ENCODE results near the gene MPO.

MPO gene

DNA sequence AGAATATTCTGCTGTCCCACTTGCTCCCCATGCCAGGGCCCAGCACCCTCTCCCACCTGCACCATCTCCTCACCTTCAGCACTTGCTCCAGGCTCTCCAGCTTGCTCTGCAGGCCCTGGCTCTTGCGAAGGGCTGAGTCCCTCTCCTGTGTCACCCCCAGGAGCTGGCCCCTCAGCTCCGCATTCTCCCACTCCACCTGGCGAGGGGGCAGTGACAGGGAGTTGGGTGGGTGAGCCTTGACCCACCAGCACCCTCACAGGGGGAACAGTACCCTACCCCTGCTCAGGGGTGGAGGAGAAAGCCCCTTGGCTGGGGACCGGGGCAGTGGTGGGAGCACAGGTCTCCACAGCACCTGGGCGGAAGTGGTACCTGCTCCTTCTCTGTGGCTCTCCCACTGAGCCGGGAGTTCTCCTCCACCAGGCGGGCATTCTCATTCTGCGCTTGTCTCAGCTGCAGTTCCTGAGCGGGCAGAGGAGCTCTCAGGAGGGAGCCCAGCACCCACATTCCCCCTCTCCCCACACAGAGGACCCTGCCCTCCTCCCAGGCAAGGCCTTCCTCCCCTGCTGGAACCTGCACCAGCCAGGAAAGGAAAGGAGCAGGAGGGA is 41.9 kb upstream of the MPO start:
- ATAC-seq: no peak
- no peak for TF ChIP-seq OSR1 (CRISPR knock-in tag; IDR thresholded peaks at IDR 0.05)
- TF ChIP-seq CSDC2 (CRISPR knock-in tag; IDR thresholded peaks at IDR 0.05): no peak
- TF ChIP-seq RARB (CRISPR knock-in tag; IDR thresholded peaks at IDR 0.05): no peak
- no peak for TF ChIP-seq ZC3H10 (CRISPR knock-in tag; IDR thresholded peaks at IDR 0.05)
- no peak for TF ChIP-seq ISL1 (CRISPR knock-in tag; IDR thresholded peaks at IDR 0.05)

DNA sequence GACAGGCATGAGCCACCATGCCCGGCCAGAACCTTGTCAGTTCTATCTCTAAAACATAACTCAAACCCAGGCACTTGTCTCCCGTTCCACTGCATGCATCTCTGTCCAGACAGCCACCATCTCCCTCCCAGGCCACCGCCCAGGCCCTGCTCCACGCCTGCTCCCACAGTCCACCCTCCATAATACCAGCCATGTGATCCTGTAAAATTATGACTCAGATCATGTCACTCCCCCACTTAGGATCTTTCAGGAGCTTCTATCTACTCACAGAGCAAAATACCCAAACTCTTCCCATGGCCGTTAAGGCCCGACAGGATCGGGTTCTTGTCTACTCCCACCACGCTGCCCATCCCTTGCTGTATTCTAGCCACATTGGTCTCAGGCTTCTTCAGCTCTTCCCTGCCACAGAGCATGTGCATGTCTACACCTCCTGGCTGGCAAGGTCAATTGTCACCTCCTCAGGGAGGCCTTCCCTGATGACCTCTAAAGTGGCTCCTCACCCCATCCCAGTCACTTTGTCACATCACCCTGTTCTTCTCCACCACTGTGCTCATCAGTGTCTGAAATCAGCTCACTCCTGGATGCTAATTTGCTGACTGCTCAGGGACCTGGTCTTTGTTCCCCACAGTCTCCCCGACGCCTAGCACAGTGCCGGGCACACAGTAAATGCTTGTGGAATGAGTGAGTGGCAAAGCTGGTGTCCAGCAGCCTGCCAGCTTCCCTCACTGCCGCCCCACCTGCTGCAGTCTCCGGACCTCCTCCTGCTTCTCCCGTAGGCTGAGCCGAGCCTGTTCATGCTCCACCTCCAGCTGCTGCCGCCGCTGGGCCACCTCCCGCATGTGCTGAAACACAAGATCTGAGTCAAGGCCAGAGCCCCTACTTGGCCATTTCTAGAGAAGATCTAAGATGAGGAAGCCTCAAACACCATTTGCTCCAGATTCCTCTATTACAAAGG is 41.1 kb upstream of the MPO start:
- ATAC-seq: no peak
- TF ChIP-seq TCF4 (CRISPR knock-in tag; IDR thresholded peaks at IDR 0.05; ENCODE audit: borderline replicate concordance) (no peak), BACH2 (CRISPR knock-in tag; IDR thresholded peaks at IDR 0.05; ENCODE audit: borderline replicate concordance) (no peak), ARNTL (CRISPR knock-in tag; IDR thresholded peaks at IDR 0.05; ENCODE audit: borderline replicate concordance, low read depth) (no peak), ZFP3 (CRISPR knock-in tag; IDR thresholded peaks at IDR 0.05) (no peak), ESRRG (CRISPR knock-in tag; IDR thresholded peaks at IDR 0.05) (no peak), ZFP30 (CRISPR knock-in tag; IDR thresholded peaks at IDR 0.05) (no peak), OSR1 (CRISPR knock-in tag; IDR thresholded peaks at IDR 0.05) (no peak), PPARA (CRISPR knock-in tag; IDR thresholded peaks at IDR 0.05; ENCODE audit: borderline replicate concordance) (no peak), ISL1 (CRISPR knock-in tag; IDR thresholded peaks at IDR 0.05) (no peak), CSDC2 (CRISPR knock-in tag; IDR thresholded peaks at IDR 0.05) (no peak), SNAI2 (CRISPR knock-in tag; IDR thresholded peaks at IDR 0.05) (no peak), ZNF565 (CRISPR knock-in tag; conservative IDR thresholded peaks at IDR 0.05; ENCODE audit: low read depth) (no peak), GLIS3 (CRISPR knock-in tag; IDR thresholded peaks at IDR 0.05) (no peak), ZNF70 (CRISPR knock-in tag; IDR thresholded peaks at IDR 0.05) (no peak)
- TF ChIP-seq, protein P1, sequence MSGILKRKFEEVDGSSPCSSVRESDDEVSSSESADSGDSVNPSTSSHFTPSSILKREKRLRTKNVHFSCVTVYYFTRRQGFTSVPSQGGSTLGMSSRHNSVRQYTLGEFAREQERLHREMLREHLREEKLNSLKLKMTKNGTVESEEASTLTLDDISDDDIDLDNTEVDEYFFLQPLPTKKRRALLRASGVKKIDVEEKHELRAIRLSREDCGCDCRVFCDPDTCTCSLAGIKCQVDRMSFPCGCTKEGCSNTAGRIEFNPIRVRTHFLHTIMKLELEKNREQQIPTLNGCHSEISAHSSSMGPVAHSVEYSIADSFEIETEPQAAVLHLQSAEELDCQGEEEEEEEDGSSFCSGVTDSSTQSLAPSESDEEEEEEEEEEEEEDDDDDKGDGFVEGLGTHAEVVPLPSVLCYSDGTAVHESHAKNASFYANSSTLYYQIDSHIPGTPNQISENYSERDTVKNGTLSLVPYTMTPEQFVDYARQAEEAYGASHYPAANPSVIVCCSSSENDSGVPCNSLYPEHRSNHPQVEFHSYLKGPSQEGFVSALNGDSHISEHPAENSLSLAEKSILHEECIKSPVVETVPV (CRISPR knock-in tag; IDR thresholded peaks at IDR 0.05): no peak
- TF ChIP-seq, protein P2, sequence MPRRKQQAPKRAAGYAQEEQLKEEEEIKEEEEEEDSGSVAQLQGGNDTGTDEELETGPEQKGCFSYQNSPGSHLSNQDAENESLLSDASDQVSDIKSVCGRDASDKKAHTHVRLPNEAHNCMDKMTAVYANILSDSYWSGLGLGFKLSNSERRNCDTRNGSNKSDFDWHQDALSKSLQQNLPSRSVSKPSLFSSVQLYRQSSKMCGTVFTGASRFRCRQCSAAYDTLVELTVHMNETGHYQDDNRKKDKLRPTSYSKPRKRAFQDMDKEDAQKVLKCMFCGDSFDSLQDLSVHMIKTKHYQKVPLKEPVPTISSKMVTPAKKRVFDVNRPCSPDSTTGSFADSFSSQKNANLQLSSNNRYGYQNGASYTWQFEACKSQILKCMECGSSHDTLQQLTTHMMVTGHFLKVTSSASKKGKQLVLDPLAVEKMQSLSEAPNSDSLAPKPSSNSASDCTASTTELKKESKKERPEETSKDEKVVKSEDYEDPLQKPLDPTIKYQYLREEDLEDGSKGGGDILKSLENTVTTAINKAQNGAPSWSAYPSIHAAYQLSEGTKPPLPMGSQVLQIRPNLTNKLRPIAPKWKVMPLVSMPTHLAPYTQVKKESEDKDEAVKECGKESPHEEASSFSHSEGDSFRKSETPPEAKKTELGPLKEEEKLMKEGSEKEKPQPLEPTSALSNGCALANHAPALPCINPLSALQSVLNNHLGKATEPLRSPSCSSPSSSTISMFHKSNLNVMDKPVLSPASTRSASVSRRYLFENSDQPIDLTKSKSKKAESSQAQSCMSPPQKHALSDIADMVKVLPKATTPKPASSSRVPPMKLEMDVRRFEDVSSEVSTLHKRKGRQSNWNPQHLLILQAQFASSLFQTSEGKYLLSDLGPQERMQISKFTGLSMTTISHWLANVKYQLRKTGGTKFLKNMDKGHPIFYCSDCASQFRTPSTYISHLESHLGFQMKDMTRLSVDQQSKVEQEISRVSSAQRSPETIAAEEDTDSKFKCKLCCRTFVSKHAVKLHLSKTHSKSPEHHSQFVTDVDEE (CRISPR knock-in tag; IDR thresholded peaks at IDR 0.05): no peak
- TF ChIP-seq, protein P3, sequence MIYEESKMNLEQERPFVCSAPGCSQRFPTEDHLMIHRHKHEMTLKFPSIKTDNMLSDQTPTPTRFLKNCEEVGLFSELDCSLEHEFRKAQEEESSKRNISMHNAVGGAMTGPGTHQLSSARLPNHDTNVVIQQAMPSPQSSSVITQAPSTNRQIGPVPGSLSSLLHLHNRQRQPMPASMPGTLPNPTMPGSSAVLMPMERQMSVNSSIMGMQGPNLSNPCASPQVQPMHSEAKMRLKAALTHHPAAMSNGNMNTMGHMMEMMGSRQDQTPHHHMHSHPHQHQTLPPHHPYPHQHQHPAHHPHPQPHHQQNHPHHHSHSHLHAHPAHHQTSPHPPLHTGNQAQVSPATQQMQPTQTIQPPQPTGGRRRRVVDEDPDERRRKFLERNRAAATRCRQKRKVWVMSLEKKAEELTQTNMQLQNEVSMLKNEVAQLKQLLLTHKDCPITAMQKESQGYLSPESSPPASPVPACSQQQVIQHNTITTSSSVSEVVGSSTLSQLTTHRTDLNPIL (CRISPR knock-in tag; IDR thresholded peaks at IDR 0.05; ENCODE audit: low read depth): no peak
- TF ChIP-seq, protein P4, sequence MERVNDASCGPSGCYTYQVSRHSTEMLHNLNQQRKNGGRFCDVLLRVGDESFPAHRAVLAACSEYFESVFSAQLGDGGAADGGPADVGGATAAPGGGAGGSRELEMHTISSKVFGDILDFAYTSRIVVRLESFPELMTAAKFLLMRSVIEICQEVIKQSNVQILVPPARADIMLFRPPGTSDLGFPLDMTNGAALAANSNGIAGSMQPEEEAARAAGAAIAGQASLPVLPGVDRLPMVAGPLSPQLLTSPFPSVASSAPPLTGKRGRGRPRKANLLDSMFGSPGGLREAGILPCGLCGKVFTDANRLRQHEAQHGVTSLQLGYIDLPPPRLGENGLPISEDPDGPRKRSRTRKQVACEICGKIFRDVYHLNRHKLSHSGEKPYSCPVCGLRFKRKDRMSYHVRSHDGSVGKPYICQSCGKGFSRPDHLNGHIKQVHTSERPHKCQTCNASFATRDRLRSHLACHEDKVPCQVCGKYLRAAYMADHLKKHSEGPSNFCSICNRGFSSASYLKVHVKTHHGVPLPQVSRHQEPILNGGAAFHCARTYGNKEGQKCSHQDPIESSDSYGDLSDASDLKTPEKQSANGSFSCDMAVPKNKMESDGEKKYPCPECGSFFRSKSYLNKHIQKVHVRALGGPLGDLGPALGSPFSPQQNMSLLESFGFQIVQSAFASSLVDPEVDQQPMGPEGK (CRISPR knock-in tag; IDR thresholded peaks at IDR 0.05; ENCODE audit: borderline replicate concordance): no peak

DNA sequence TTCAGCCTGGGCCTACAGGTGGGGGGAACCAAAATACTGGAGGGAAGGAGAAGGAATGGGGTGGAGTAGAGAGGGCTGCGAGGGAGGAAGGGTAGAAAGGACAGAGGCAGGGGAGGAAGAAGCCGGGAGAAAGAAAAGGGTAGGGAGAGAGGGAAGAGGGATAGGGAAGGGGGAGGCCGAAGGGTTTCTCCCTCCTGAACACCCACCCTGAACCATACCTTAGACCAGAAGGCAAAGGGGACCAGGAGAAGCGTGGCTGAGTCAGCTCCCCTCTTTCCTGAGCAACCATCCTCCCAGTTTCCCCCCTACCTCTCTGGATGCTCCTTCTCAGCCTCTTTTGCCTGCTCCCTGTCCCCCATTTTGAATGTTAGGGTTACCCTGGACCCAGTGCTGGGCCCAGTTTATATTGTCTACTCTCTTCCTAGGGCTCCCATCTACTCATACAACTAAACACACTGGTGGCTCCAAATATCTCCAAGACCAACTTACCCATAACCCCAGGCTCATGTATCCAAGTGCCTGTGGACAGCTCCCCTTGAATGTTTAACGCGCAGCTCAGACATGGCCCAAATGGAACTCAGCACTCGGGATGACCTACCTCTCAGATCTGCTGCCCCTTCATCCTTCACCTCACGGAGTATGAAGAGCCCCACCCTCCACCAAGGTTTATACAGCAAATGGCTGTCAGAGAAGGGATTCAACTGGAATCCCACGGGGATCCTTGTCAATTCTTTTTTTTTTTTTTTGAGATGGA is 40.0 kb upstream of the MPO start:
- ATAC-seq: no peak
- TF ChIP-seq TOX (CRISPR knock-in tag; IDR thresholded peaks at IDR 0.05; ENCODE audit: borderline replicate concordance) (no peak), ZFP30 (CRISPR knock-in tag; IDR thresholded peaks at IDR 0.05) (no peak), ZNF565 (CRISPR knock-in tag; conservative IDR thresholded peaks at IDR 0.05; ENCODE audit: low read depth) (no peak), ISL1 (CRISPR knock-in tag; IDR thresholded peaks at IDR 0.05) (no peak), GLIS3 (CRISPR knock-in tag; IDR thresholded peaks at IDR 0.05) (no peak), OSR1 (CRISPR knock-in tag; IDR thresholded peaks at IDR 0.05) (no peak), ZFP3 (CRISPR knock-in tag; IDR thresholded peaks at IDR 0.05) (no peak), ZNF70 (CRISPR knock-in tag; IDR thresholded peaks at IDR 0.05) (no peak), ESRRG (CRISPR knock-in tag; IDR thresholded peaks at IDR 0.05) (no peak), ARNTL (CRISPR knock-in tag; IDR thresholded peaks at IDR 0.05; ENCODE audit: borderline replicate concordance, low read depth) (no peak), SNAI2 (CRISPR knock-in tag; IDR thresholded peaks at IDR 0.05) (no peak), ZC3H10 (CRISPR knock-in tag; IDR thresholded peaks at IDR 0.05) (no peak)
- TF ChIP-seq, protein P1 (CRISPR knock-in tag; IDR thresholded peaks at IDR 0.05): no peak
- TF ChIP-seq, protein P4 (CRISPR knock-in tag; IDR thresholded peaks at IDR 0.05; ENCODE audit: borderline replicate concordance): no peak
- TF ChIP-seq, protein P3 (CRISPR knock-in tag; IDR thresholded peaks at IDR 0.05; ENCODE audit: low read depth): no peak

All from SK-N-SH treated with all-trans-retinoic acid at 6 μM for 48 hours (cell line).